Body of pancreas (tissue), 4 donors: ENCODE measurements around the gene NTMT1. TPM values are rescaled to one million over a fixed set of nuclear protein-coding genes. Genes with fewer than 3 reads are reported as not detected.

ENCODE experiments used
- ATAC-seq: fragments of 150-250 bp; one replicate; pipeline ENCODE4 v1.9.1; 2016
- DNase-seq, 4 donors: peaks; one replicate each; pipeline ENCODE4 v3.0.0-alpha.2; 2019
- H3K27ac ChIP-seq, 4 donors: fragments of 200-600 bp; sonication (generic); 1 replicate in 3 of 4; 2 replicates in 1 of 4; pipeline versions ENCODE4 v1.5.1 to v1.6.1; 2016 to 2019; ENCODE audit warnings: mild to moderate bottlenecking in 1 of 4, mixed read lengths in 1 of 4, moderate library complexity in 1 of 4
- H3K27me3 ChIP-seq, 2 donors: fragments of 200-600 bp; sonication (generic); one replicate each; pipeline ENCODE4 v1.6.0; 2016; ENCODE audit warnings: mild to moderate bottlenecking in 1 of 2
- H3K36me3 ChIP-seq, 2 donors: fragments of 200-600 bp; sonication (generic); replicated peaks in 1 of 2; 2 replicates each; pipeline ENCODE4 v1.5.1; 2016; ENCODE audit warnings: low read depth in 2 of 2; ENCODE audit not compliant: insufficient read depth in 1 of 2
- H3K4me1 ChIP-seq: fragments of 200-600 bp; sonication (generic); one replicate; pipeline ENCODE4 v1.6.0; 2016
- H3K4me3 ChIP-seq, 2 donors: fragments of 200-600 bp; sonication (generic); 1 replicate in 1 of 2; 2 replicates in 1 of 2; pipeline ENCODE4 v1.5.1; 2016 to 2019
- H3K9me3 ChIP-seq, 3 donors: fragments of 200-600 bp; sonication (generic); 1 replicate in 2 of 3; 2 replicates in 1 of 3; pipeline ENCODE4 v1.5.1; 2016
- CTCF ChIP-seq, 7 experiments: fragments of 450-650 bp in 4 of 7; fragments of 200-600 bp in 3 of 7; sonication (generic) in 3 of 7; IDR thresholded peaks; one replicate each; pipeline ENCODE4 v1.5.1; 2016 to 2019; ENCODE audit warnings: antibody characterized with exemption in 7 of 7
- POLR2A ChIP-seq, 3 donors: fragments of 450-650 bp; IDR thresholded peaks; one replicate each; pipeline ENCODE4 v1.6.1; 2016; ENCODE audit warnings: antibody characterized with exemption in 3 of 3, mild to moderate bottlenecking in 2 of 3
- WGBS, 2 donors: methylation state at CpG; one replicate each; pipeline ENCODE4 v1.1.5; 2017; 5-methylcytosine and 5-hydroxymethylcytosine counted together
- intact Hi-C: fragments of 100-400 bp; cut with DNase I; formaldehyde crosslinking; loops from one replicate; pipeline ENCODE4 v1.15.1; 2023
- total RNA-seq, 2 donors: library from RNA; depleted of rRNA; stranded (reverse); fragments of >200 nt; gene quantifications; one replicate each; pipeline ENCODE4 v1.1.0, GENCODE V29; 2016

Gene NTMT1
- total RNA-seq, 2 donors from 2014 or later: 11.2 to 14.5 TPM

- no peaks in the 10 kb centered on the region for H3K4me1 ChIP-seq
- DNase-seq: no peak
- intact Hi-C loops: loop anchor here (10.0 kb wide), 1 partner anchor 147 kb away; no protein-coding TSS in a partner anchor
- TF ChIP-seq CTCF (IDR thresholded peaks at IDR 0.05): no peak
- ATAC-seq: no peak
- H3K4me3 ChIP-seq: no peak overlapping the region
- H3K27me3 ChIP-seq: no peaks in the 10 kb centered on the region
- no peaks in the 10 kb centered on the region for H3K9me3 ChIP-seq
- no peaks in the 10 kb centered on the region for H3K36me3 ChIP-seq
- WGBS, 2 donors: 68 to 76% methylated on average over 9 to 16 of the region's 16 CpGs
- no peak overlapping the region for H3K27ac ChIP-seq
Measured at GRCh38 chr9:129648092-129648763, 22.3 kb downstream of the NTMT1 start.

GRCh38 chr9:129648764-129649115, 22.8 kb downstream of the NTMT1 start:
- DNase-seq (no peak), ATAC-seq (no peak)
- Histone ChIP-seq H3K4me1 (no peaks in the 10 kb centered on the region), H3K9me3 (no peaks in the 10 kb centered on the region), H3K36me3 (no peaks in the 10 kb centered on the region), H3K27ac (no peak overlapping the region), H3K4me3 (no peak overlapping the region), H3K27me3 (no peaks in the 10 kb centered on the region)
- TF ChIP-seq POLR2A (IDR thresholded peaks at IDR 0.05): no peak
- TF ChIP-seq CTCF (IDR thresholded peaks at IDR 0.05): no peak
- WGBS, 2 donors: 77 to 79% methylated on average over 7 to 9 of the region's 10 CpGs
- intact Hi-C loops: loop anchor here (10.0 kb wide), 1 partner anchor 146 kb away; no protein-coding TSS in a partner anchor

GRCh38 chr9:129649726-129650679, 24.0 kb downstream of the NTMT1 start:
- Histone ChIP-seq H3K36me3 (no peaks in the 10 kb centered on the region), H3K27me3 (no peaks in the 10 kb centered on the region), H3K27ac (no peak overlapping the region), H3K9me3 (no peaks in the 10 kb centered on the region), H3K4me3 (no peak overlapping the region), H3K4me1 (peaks cover 3% of the 10 kb centered on the region)
- no peak for ATAC-seq
- intact Hi-C loops: loop anchor here (10.0 kb wide), 2 partner anchors 125 to 145 kb away; no protein-coding TSS in a partner anchor
- DNase-seq: no peak
- no peak for TF ChIP-seq CTCF (IDR thresholded peaks at IDR 0.05)
- TF ChIP-seq POLR2A (IDR thresholded peaks at IDR 0.05): no peak
- WGBS, 2 donors: 77 to 78% methylated on average over 16 to 20 of the region's 20 CpGs

- Histone ChIP-seq H3K9me3 (no peaks in the 10 kb centered on the region), H3K36me3 (no peaks in the 10 kb centered on the region), H3K27me3 (no peaks in the 10 kb centered on the region), H3K4me3 (no peak overlapping the region), H3K27ac (no peak overlapping the region), H3K4me1 (peaks cover 3% of the 10 kb centered on the region)
- DNase-seq (no peak), ATAC-seq (no peak)
- intact Hi-C loops: loop anchor here (10.0 kb wide), 1 partner anchor 124 kb away; no protein-coding TSS in a partner anchor
- TF ChIP-seq CTCF (IDR thresholded peaks at IDR 0.05) (no peak), POLR2A (IDR thresholded peaks at IDR 0.05) (no peak)
- 80 to 85% methylated on average over 2 to 10 of the region's 10 CpGs for WGBS, 2 donors
Measured at GRCh38 chr9:129650680-129651235, 24.8 kb downstream of the NTMT1 start.
